Bronchial epithelial cell (primary cell): ENCODE measurements around the gene ABCF1. TPM values are rescaled to one million over a fixed set of nuclear protein-coding genes. Genes with fewer than 3 reads are reported as not detected.
A peak's percentile ranks its signal among the peaks of the same experiment; 100 is the strongest.

Experiments
- DNase-seq: peaks from one replicate; pipeline ENCODE4 v3.0.0-alpha.2; 2010; ENCODE audit warnings: low read depth
- FAIRE-seq: peaks from 2 replicates; lab custom pipeline; 2011; peaks lifted over from hg19 to GRCh38; lab: Jason Lieb, UNC
- H3K27me3 ChIP-seq: 2 replicates; pipeline ENCODE4 v1.5.1; 2011; ENCODE audit warnings: low read length; ENCODE audit not compliant: control insufficient read depth, insufficient read depth
- H3K36me3 ChIP-seq: 2 replicates; pipeline ENCODE4 v1.5.1; 2011; ENCODE audit warnings: low read length; ENCODE audit not compliant: control insufficient read depth, insufficient read depth
- H3K4me3 ChIP-seq: 2 replicates; pipeline ENCODE4 v1.5.1; 2011; ENCODE audit warnings: mild to moderate bottlenecking, low read depth, low read length, control low read depth
- total RNA-seq: library from RNA; depleted of rRNA; stranded (reverse); fragments of >200 nt; gene quantifications from 2 replicates; pipeline ENCODE4 v1.2.1, GENCODE V29; 2014
- TF ChIP-seq, protein P1 (sequence below): IDR thresholded peaks from 2 replicates; pipeline ENCODE4 v1.5.1; 2011; ENCODE audit warnings: mild to moderate bottlenecking, moderate library complexity, low read length, control low read depth, inconsistent platforms; ENCODE audit not compliant: insufficient read depth, severe bottlenecking

The ABCF1 gene
- total RNA-seq, 1 donor from 2014 or later: 31.9 TPM

DNA sequence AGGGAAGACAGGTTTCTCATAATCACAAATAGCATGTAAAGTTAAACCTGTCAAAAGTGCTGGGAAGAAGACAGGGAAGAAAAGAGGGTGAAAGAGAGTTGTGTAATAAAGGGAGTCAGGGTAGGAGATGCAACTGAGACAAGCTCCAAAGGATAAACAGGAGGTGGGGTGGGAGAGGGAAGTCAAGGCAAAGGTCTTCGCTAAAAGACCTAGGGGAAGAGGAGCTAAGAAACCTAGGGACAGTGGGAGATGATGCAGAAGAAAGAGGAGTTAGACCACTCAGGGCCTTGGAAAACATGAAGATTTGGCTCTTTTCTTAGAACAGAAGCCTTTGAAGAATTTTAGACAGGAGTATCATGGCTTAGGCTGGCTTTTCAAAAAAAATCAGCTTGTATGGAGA, 7.1 kb upstream of the ABCF1 start:
- TF ChIP-seq, protein P1, sequence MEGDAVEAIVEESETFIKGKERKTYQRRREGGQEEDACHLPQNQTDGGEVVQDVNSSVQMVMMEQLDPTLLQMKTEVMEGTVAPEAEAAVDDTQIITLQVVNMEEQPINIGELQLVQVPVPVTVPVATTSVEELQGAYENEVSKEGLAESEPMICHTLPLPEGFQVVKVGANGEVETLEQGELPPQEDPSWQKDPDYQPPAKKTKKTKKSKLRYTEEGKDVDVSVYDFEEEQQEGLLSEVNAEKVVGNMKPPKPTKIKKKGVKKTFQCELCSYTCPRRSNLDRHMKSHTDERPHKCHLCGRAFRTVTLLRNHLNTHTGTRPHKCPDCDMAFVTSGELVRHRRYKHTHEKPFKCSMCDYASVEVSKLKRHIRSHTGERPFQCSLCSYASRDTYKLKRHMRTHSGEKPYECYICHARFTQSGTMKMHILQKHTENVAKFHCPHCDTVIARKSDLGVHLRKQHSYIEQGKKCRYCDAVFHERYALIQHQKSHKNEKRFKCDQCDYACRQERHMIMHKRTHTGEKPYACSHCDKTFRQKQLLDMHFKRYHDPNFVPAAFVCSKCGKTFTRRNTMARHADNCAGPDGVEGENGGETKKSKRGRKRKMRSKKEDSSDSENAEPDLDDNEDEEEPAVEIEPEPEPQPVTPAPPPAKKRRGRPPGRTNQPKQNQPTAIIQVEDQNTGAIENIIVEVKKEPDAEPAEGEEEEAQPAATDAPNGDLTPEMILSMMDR: no peak
- no peaks in the 10 kb centered on the region for H3K27me3 ChIP-seq
- no peak for FAIRE-seq
- peaks cover 7% of the 10 kb centered on the region for H3K36me3 ChIP-seq
- H3K4me3 ChIP-seq: no peak overlapping the region
- no peak for DNase-seq

DNA sequence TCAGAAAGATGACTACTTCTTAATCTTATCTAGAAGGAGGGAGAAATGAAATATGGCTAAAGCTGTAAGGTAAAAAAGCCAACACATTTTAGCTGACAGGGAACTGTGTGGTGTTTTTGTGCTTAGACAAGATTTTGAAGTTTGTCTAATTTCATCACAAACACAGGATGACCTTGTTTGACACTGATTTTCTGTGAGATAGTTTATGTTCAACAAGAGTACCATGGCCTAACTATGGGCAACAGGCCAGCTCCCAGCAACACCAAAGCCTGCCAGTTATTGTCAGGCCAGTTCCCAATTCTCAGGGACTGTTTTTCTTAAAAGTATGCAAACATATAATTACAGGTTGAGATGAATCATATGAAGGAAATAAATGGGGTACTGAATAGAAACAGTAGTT, 5.5 kb upstream of the ABCF1 start:
- Histone ChIP-seq H3K36me3 (peaks cover 7% of the 10 kb centered on the region), H3K4me3 (no peak overlapping the region), H3K27me3 (no peaks in the 10 kb centered on the region)
- FAIRE-seq: no peak
- TF ChIP-seq, protein P1: no peak
- DNase-seq: no peak

DNA sequence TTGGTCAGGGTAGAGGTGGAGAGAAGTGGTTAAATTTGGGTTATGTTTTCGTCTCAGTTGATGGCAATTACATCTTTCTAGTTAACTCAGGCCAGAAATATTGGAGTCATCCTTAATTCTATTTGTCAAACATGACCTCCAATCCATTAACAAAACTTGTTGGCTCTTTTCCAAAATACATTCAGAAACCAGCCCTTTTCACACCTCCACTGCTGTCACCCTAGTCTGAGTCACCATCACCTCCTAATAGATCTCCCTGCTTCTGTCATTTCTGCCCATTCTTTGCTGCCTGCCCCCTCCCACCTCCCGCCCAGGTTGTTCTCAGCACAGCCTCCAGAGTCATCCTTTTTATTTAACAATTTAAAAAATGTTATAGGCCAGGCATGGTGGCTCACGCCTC, 3.0 kb upstream of the ABCF1 start:
- TF ChIP-seq, protein P1: no peak
- no peaks in the 10 kb centered on the region for H3K27me3 ChIP-seq
- no peak for FAIRE-seq
- H3K36me3 ChIP-seq: no peaks in the 10 kb centered on the region
- DNase-seq: no peak
- no peak overlapping the region for H3K4me3 ChIP-seq

DNA sequence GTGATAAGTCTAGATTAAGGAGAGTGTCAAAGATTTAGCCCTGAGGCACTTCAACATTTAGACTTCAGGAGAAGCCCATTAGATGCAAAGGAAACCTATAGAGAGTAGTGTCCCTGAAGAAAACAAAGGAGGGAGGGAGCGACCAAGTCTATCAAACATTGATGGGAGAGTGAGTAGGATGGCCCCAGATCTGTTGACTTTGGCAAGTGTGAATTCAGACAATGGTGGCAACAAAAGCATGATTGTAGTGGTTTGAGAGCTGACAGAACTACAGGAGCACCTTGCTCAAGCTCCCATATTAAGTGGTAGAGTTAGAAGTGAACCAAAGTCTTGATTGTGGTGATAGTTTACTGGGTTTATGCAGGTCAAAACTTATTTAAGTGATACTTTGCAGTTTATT, 979 bp upstream of the ABCF1 start:
- no peak for FAIRE-seq

DNA sequence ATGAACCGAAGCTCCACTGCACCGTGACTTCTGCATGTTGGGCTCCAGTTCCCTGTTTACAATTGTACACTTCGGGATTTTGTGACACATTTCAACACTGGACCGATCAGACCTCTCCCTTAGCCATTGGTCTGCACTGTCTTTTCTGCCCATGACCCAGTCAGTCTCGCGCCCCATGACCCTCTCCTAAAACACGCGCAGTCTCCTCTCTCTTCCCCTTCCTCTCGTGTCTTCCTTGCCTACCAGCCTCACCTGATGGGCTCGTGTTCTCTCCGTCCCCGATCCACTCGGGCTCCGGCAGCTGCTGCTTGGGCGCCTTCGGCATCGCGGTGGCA, 535 bp upstream of the ABCF1 start:
- FAIRE-seq (no peak), DNase-seq (no peak)
- TF ChIP-seq, protein P1: no peak
- H3K4me3 ChIP-seq: peak overlapping the region; percentile 90
- H3K27me3 ChIP-seq: no peaks in the 10 kb centered on the region
- H3K36me3 ChIP-seq: no peaks in the 10 kb centered on the region

More for the DNA sequence above, 979 bp upstream of the ABCF1 start:
- TF ChIP-seq, protein P1: no peak
- Histone ChIP-seq H3K27me3 (no peaks in the 10 kb centered on the region), H3K4me3 (peak overlapping the region; percentile 90), H3K36me3 (no peaks in the 10 kb centered on the region)
- no peak for DNase-seq

DNA sequence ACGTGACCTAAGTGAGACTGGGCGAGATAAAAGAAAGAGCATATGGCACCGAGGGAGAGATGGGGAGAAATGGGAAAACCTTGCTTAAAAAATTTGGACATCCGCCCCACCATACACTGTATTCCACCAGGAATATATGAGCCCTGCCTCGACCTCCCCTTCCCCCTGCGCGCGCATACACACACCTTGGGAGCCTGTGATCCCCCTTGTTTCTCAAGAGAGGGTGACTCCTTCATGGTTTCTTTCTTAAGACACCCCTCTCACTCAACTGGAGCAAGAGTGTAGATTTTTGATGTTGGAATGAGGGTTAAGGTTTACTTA, 480 bp downstream of the ABCF1 start:
- no peak for DNase-seq
- TF ChIP-seq, protein P1: no peak
- no peaks in the 10 kb centered on the region for H3K36me3 ChIP-seq
- FAIRE-seq: no peak
- no peaks in the 10 kb centered on the region for H3K27me3 ChIP-seq
- peak overlapping the region; percentile 90 for H3K4me3 ChIP-seq
